HCT116 (cell line): ENCODE results near the gene RNU1-2. TPM values are rescaled to one million over a fixed set of nuclear protein-coding genes. Genes with fewer than 3 reads are reported as not detected.
A peak's percentile ranks its signal among the peaks of the same experiment; 100 is the strongest.

Experiments
- ATAC-seq: fragments of 200-7000 bp; cut with Tn5 transposase; 2 replicates; pipeline ENCODE4 v1.9.1; 2020; ENCODE audit warnings: mild to moderate bottlenecking, moderate library complexity
- BruUV-seq: library from RNA; stranded (reverse); fragments of 400-500 nt; replicated peaks from 2 replicates; lab custom pipeline; 2021; lab: Mats Ljungman, UMichigan
- CTCF ChIA-PET: fragments of 300-600 bp; sonication (Branson Sonifier 250); formaldehyde crosslinking; loops from one replicate; lab custom pipeline; 2021; ENCODE audit warnings: antibody characterized with exemption; lab: Charles Lee
- POLR2A ChIA-PET: fragments of 300-600, 350-600 bp; sonication (Branson Sonifier 250); formaldehyde crosslinking; loops from one replicate; lab custom pipeline; 2021; ENCODE audit warnings: antibody characterized with exemption; lab: Charles Lee
- RAD21 ChIA-PET, 2 experiments: fragments of 300-600 bp; sonication (Branson Sonifier 250); formaldehyde crosslinking; loops; one replicate each; lab custom pipeline; 2023; ENCODE audit warnings: low total read pairs in 2 of 2; ENCODE audit not compliant: uncharacterized antibody in 2 of 2, unreplicated experiment in 2 of 2, low non-redundant PET in 1 of 2; lab: Charles Lee
- DNase-seq: peaks from one replicate; pipeline ENCODE4 v3.0.0-alpha.2; 2010; ENCODE audit warnings: low read depth, low spot score
- H2AFZ ChIP-seq: fragments of 200-600 bp; shearing (Covaris generic), sonication (generic); 2 replicates; pipeline ENCODE4 v1.6.1; 2017; ENCODE audit warnings: low read depth, mixed run types, mixed read lengths, antibody characterized with exemption, low read length; ENCODE audit not compliant: poor library complexity, severe bottlenecking
- H3K27ac ChIP-seq: 2 replicates; pipeline ENCODE4 v1.5.1; 2012; ENCODE audit warnings: low read depth, low read length
- H3K27me3 ChIP-seq: fragments of 200-600 bp; sonication (generic); 2 replicates; pipeline ENCODE4 v1.6.1; 2016; ENCODE audit warnings: mixed run types, low read length, mixed read lengths; ENCODE audit not compliant: insufficient read depth
- H3K36me3 ChIP-seq, 2 experiments: fragments of 200-500 bp in 1 of 2; fragments of 200-600 bp in 1 of 2; sonication (Bioruptor generic) in 1 of 2; sonication (generic) in 1 of 2; 2 replicates each; pipeline versions ENCODE4 v1.5.1 to v1.6.1; 2014 to 2016; ENCODE audit warnings: low read length in 2 of 2, inconsistent platforms in 1 of 2, mixed read lengths in 1 of 2, mixed run types in 1 of 2; ENCODE audit not compliant: insufficient read depth in 2 of 2, control insufficient read depth in 1 of 2
- H3K4me1 ChIP-seq, 2 experiments: fragments of 200-600 bp in 1 of 2; sonication (generic) in 1 of 2; 2 replicates each; pipeline versions ENCODE4 v1.5.1 to v1.6.1; 2012 to 2017; ENCODE audit warnings: low read length in 2 of 2, inconsistent platforms in 1 of 2, mild to moderate bottlenecking in 1 of 2, mixed read lengths in 1 of 2, mixed run types in 1 of 2, moderate library complexity in 1 of 2; ENCODE audit not compliant: insufficient read depth in 2 of 2, control insufficient read depth in 1 of 2
- H3K4me2 ChIP-seq: fragments of 200-600 bp; sonication (generic); 2 replicates; pipeline ENCODE4 v1.6.1; 2017; ENCODE audit warnings: mixed run types, low read length, mixed read lengths
- H3K4me3 ChIP-seq, 2 experiments: fragments of 200-600 bp in 1 of 2; sonication (generic) in 1 of 2; replicated peaks in 1 of 2; 2 replicates each; pipeline ENCODE4 v1.5.1; 2011 to 2016; ENCODE audit warnings: low read length in 2 of 2, control low read depth in 1 of 2, low read depth in 1 of 2, mild to moderate bottlenecking in 1 of 2, mixed read lengths in 1 of 2, mixed run types in 1 of 2
- H3K79me2 ChIP-seq: fragments of 200-600 bp; sonication (generic); 2 replicates; pipeline ENCODE4 v1.6.1; 2017; ENCODE audit warnings: mild to moderate bottlenecking, mixed run types, low read length, moderate library complexity, mixed read lengths; ENCODE audit not compliant: insufficient read depth
- H3K9ac ChIP-seq: fragments of 200-600 bp; sonication (generic); 2 replicates; pipeline ENCODE4 v1.6.1; 2016; ENCODE audit warnings: low read length, mixed read lengths
- H3K9me2 ChIP-seq: fragments of 200-600 bp; sonication (generic), shearing (Covaris generic); 2 replicates; pipeline ENCODE4 v1.6.1; 2017; ENCODE audit warnings: mixed run types, mild to moderate bottlenecking, moderate library complexity; ENCODE audit not compliant: insufficient read depth
- H3K9me3 ChIP-seq, 2 experiments: fragments of 200-500 bp in 1 of 2; fragments of 200-600 bp in 1 of 2; sonication (Bioruptor generic) in 1 of 2; sonication (generic) in 1 of 2; 2 replicates each; pipeline ENCODE4 v1.6.1; 2014 to 2017; ENCODE audit warnings: low read length in 2 of 2, mixed read lengths in 2 of 2, inconsistent platforms in 1 of 2, low read depth in 1 of 2, mild to moderate bottlenecking in 1 of 2, mixed run types in 1 of 2, moderate library complexity in 1 of 2; ENCODE audit not compliant: control insufficient read depth in 1 of 2, insufficient read depth in 1 of 2
- H4K20me1 ChIP-seq: fragments of 200-600 bp; sonication (generic), shearing (Covaris generic); 2 replicates; pipeline ENCODE4 v1.6.1; 2017; ENCODE audit warnings: mixed run types, mild to moderate bottlenecking, moderate library complexity; ENCODE audit not compliant: insufficient read depth
- EZH2phosphoT487 ChIP-seq: fragments of 200-600 bp; IDR thresholded peaks from 2 replicates; pipeline ENCODE4 v1.6.1; 2018; ENCODE audit warnings: antibody characterized with exemption, borderline replicate concordance
- FOSL1 ChIP-seq: IDR thresholded peaks from 2 replicates; pipeline ENCODE4 v1.6.1; 2012; ENCODE audit warnings: low read depth
- JUND ChIP-seq: IDR thresholded peaks from 2 replicates; pipeline ENCODE4 v1.6.1; 2012
- POLR2A ChIP-seq: IDR thresholded peaks from 2 replicates; pipeline ENCODE4 v1.7.0; 2011; ENCODE audit warnings: borderline replicate concordance; ENCODE audit not compliant: insufficient read depth, insufficient read length; ENCODE audit errors: extremely low read depth
- SP1 ChIP-seq: IDR thresholded peaks from 2 replicates; pipeline ENCODE4 v1.6.1; 2012; ENCODE audit warnings: low read depth
- SRF ChIP-seq: IDR thresholded peaks from 2 replicates; pipeline ENCODE4 v1.6.1; 2012; ENCODE audit warnings: low read depth
- ZFX ChIP-seq: fragments of 450-650 bp; IDR thresholded peaks from 2 replicates; pipeline ENCODE4 v1.6.1; 2017
- ZNF274 ChIP-seq: fragments of 200-500 bp; sonication (Bioruptor generic); IDR thresholded peaks from 2 replicates; pipeline ENCODE4 v1.6.1; 2014; ENCODE audit warnings: mild to moderate bottlenecking, low read depth, low read length, inconsistent platforms
- intact Hi-C: fragments of 100-400 bp; cut with micrococcal nuclease; formaldehyde crosslinking; loops from 2 replicates; pipeline ENCODE4 v1.10.0; 2022
- total RNA-seq: library from RNA; stranded (reverse); gene quantifications from one replicate; pipeline ENCODE4 v1.2.1, GENCODE V29; 2021; ENCODE audit not compliant: unreplicated experiment
- TF ChIP-seq, protein P1 (sequence below), 3 experiments: fragments of 200-600 bp in 1 of 3; sonication (generic) in 1 of 3; IDR thresholded peaks in 2 of 3; conservative IDR thresholded peaks in 1 of 3; 2 replicates each; pipeline ENCODE4 v1.5.1; 2012 to 2017; ENCODE audit warnings: low read depth in 2 of 3, low read length in 2 of 3, antibody characterized with exemption in 1 of 3, borderline replicate concordance in 1 of 3, control low read depth in 1 of 3, mild to moderate bottlenecking in 1 of 3, mixed read lengths in 1 of 3, mixed run types in 1 of 3, moderate library complexity in 1 of 3; ENCODE audit not compliant: insufficient read depth in 1 of 3
- TF ChIP-seq, protein P2 (sequence below): IDR thresholded peaks from 2 replicates; pipeline ENCODE4 v1.6.1; 2012
- TF ChIP-seq, protein P3 (sequence below): IDR thresholded peaks from 2 replicates; pipeline ENCODE4 v1.6.1; 2012
- TF ChIP-seq, protein P4 (sequence below): IDR thresholded peaks from 2 replicates; pipeline ENCODE4 v1.6.1; 2012; ENCODE audit warnings: low read depth

Gene RNU1-2
- total RNA-seq, 1 experiment from 2014 or later = 1,685 TPM

DNA sequence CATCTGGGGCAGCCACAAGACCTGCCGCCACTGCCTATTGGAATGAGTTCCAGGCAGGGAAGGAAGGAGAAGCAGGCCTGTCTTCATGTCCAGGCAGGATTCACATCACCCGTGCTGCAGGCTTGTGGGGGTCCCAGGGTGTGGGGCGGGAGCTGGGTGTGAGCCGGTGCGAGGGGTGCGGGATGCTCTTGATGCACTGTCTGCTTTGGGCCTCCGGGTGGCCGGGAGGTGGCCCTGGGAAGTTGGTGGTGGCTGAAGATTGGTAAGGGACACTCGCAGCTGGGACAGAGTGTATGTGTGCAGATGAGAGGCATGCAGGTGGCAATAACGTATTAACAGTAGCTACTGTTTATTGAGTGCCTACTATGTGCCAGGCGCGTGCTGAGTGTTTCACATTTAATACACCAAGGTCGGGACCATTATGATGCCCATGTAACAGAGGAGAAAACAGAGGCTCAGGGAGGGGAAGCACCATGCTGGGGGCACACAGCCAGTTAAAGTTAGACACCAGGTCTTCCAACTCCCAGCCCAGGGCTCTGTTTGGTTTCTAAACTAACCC lies 29.2 kb downstream of the RNU1-2 start:
- H3K9me3 ChIP-seq = no peaks in the 10 kb centered on the region
- ChIA-PET RAD21 (no interaction called here), CTCF (interaction anchor here (0.9 to 1.2 kb wide), 2 partner anchors 27 to 304 kb away, joined by 3 read pairs; no protein-coding TSS in a partner anchor), POLR2A (no interaction called here)
- no TSS peak for BruUV-seq
- intact Hi-C loops = no loop called here
- ATAC-seq = peak; percentile 63
- no peak overlapping the region for H2AFZ ChIP-seq
- 0 out of 4 replicates have a peak, but pooled peaks cover 0 to 3% of the 10 kb centered on the region in 2 experiments for H3K36me3 ChIP-seq
- H3K27ac ChIP-seq = no peak overlapping the region
- peaks cover 6 to 17% of the 10 kb centered on the region in 2 experiments for H3K4me1 ChIP-seq
- H3K79me2 ChIP-seq = no peaks in the 10 kb centered on the region
- H3K9me2 ChIP-seq = no peaks in the 10 kb centered on the region
- no peaks in the 10 kb centered on the region for H3K27me3 ChIP-seq
- no peaks in the 10 kb centered on the region for H4K20me1 ChIP-seq
- DNase-seq = no peak
- H3K4me3 ChIP-seq = no peak overlapping the region
- H3K9ac ChIP-seq = no peak overlapping the region
- no peak for TF ChIP-seq SP1
- TF ChIP-seq, protein P1, sequence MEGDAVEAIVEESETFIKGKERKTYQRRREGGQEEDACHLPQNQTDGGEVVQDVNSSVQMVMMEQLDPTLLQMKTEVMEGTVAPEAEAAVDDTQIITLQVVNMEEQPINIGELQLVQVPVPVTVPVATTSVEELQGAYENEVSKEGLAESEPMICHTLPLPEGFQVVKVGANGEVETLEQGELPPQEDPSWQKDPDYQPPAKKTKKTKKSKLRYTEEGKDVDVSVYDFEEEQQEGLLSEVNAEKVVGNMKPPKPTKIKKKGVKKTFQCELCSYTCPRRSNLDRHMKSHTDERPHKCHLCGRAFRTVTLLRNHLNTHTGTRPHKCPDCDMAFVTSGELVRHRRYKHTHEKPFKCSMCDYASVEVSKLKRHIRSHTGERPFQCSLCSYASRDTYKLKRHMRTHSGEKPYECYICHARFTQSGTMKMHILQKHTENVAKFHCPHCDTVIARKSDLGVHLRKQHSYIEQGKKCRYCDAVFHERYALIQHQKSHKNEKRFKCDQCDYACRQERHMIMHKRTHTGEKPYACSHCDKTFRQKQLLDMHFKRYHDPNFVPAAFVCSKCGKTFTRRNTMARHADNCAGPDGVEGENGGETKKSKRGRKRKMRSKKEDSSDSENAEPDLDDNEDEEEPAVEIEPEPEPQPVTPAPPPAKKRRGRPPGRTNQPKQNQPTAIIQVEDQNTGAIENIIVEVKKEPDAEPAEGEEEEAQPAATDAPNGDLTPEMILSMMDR (IDR thresholded peaks at IDR 0.05 in 2 of 3, conservative IDR thresholded peaks at IDR 0.05 in 1 of 3; ENCODE audit: borderline replicate concordance in 1 of 3, insufficient read depth in 1 of 3, low read depth in 2 of 3, low read length in 2 of 3) = peak in 2 of 3 experiments; percentile 26 to 39; a peak in 3 of 6 replicates
- no peak overlapping the region for H3K4me2 ChIP-seq

DNA sequence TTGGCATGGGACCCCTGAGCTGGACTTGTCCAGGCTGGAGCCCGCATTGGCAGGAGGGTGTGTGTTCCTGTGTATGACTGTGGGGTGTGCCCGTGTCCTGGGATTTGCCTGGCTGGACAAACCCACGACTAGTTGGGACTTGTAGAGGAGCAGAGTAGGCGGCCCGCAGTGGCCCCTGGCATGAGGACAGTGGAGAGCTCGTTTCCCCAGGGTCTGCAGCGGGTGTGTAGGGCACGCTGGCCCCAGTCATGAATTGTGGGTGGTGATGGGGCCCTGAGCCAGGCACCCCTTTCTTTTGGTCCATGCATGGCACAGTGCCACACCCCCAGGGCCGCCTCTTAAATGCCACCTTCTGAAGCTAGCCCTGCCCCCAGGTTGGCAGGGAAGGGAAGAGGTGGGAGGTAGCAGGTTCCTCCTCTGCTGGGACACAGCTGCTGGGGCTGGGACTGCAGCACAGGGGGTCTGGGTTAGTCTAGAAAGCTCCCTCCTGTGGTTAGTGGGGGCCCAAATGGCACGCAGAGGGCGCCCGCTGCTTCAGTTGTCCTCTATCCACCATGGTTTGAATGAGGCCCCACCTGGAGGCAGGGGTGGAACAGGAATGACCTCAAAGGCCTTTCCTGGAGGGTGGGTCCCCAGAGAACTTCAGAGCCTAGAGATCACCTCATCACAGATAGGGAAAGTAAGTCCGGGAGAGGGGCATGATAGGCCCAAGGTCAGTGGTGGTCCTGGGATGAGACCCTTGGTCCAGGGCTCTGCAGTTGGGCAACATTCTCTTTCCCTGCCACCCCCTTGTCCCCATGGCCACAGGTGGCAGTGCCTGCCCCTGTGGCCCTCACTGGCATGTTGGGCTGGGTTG lies 30.1 kb downstream of the RNU1-2 start:
- no peak overlapping the region for H3K4me3 ChIP-seq
- no peaks in the 10 kb centered on the region for H3K27me3 ChIP-seq
- no peak for ATAC-seq
- intact Hi-C loops = no loop called here
- no peak overlapping the region for H3K9ac ChIP-seq
- H4K20me1 ChIP-seq = no peaks in the 10 kb centered on the region
- BruUV-seq = no TSS peak
- POLR2A ChIA-PET = no interaction called here
- H3K27ac ChIP-seq = no peak overlapping the region
- H3K36me3 ChIP-seq = 0 out of 4 replicates have a peak, but pooled peaks cover 0 to 3% of the 10 kb centered on the region in 2 experiments
- CTCF ChIA-PET = interaction anchor here (1.2 kb wide), 1 partner anchor 305 kb away, joined by 3 read pairs; no protein-coding TSS in a partner anchor
- peaks cover 6 to 16% of the 10 kb centered on the region in 2 experiments for H3K4me1 ChIP-seq
- no peak overlapping the region for H3K4me2 ChIP-seq
- no peak for DNase-seq
- no peaks in the 10 kb centered on the region for H3K9me3 ChIP-seq
- H3K9me2 ChIP-seq = no peaks in the 10 kb centered on the region
- RAD21 ChIA-PET = no interaction called here
- H2AFZ ChIP-seq = no peak overlapping the region
- H3K79me2 ChIP-seq = no peaks in the 10 kb centered on the region
- no peak for TF ChIP-seq JUND
- TF ChIP-seq SP1 = no peak
- no peak for TF ChIP-seq ZNF274
- no peak for TF ChIP-seq ZFX
- TF ChIP-seq, protein P2, sequence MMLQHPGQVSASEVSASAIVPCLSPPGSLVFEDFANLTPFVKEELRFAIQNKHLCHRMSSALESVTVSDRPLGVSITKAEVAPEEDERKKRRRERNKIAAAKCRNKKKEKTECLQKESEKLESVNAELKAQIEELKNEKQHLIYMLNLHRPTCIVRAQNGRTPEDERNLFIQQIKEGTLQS = no peak
- TF ChIP-seq FOSL1 = no peak
- TF ChIP-seq, protein P3, sequence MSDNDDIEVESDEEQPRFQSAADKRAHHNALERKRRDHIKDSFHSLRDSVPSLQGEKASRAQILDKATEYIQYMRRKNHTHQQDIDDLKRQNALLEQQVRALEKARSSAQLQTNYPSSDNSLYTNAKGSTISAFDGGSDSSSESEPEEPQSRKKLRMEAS = no peak
- TF ChIP-seq, protein P4, sequence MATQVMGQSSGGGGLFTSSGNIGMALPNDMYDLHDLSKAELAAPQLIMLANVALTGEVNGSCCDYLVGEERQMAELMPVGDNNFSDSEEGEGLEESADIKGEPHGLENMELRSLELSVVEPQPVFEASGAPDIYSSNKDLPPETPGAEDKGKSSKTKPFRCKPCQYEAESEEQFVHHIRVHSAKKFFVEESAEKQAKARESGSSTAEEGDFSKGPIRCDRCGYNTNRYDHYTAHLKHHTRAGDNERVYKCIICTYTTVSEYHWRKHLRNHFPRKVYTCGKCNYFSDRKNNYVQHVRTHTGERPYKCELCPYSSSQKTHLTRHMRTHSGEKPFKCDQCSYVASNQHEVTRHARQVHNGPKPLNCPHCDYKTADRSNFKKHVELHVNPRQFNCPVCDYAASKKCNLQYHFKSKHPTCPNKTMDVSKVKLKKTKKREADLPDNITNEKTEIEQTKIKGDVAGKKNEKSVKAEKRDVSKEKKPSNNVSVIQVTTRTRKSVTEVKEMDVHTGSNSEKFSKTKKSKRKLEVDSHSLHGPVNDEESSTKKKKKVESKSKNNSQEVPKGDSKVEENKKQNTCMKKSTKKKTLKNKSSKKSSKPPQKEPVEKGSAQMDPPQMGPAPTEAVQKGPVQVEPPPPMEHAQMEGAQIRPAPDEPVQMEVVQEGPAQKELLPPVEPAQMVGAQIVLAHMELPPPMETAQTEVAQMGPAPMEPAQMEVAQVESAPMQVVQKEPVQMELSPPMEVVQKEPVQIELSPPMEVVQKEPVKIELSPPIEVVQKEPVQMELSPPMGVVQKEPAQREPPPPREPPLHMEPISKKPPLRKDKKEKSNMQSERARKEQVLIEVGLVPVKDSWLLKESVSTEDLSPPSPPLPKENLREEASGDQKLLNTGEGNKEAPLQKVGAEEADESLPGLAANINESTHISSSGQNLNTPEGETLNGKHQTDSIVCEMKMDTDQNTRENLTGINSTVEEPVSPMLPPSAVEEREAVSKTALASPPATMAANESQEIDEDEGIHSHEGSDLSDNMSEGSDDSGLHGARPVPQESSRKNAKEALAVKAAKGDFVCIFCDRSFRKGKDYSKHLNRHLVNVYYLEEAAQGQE = no peak
- no peak for TF ChIP-seq POLR2A
- no peak for TF ChIP-seq EZH2phosphoT487
- TF ChIP-seq SRF = no peak
